ENCODE results near the gene ZNF689. TPM values are rescaled to one million over a fixed set of nuclear protein-coding genes. Genes with fewer than 3 reads are reported as not detected.

ZNF689 gene
- total and polyA plus RNA-seq, 2 of the 13 experiments (the other 11 are each of a cell fraction or from before 2014, with no cell fraction given), result 9.7 to 19.5 TPM

DNA sequence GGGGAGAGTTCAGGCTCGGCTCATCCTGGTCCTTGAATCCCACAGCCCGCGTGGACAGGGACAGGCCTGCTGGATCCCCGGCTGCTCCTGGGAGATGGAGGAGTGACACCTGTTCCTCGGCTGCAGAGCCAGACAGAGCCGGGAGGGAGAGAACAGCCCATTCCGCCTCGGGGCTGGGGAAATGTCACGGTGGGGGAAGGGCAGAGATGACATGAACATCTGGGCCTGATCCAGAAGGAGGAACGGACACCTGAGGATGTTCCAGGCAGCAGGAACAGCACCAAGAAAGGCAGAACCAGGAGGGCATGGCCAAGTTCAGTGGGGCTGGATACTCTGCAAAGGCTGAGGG, 54.1 kb downstream of the ZNF689 start:
- Histone ChIP-seq H3K27me3 (ENCODE audit: control insufficient read depth in 1 of 2, insufficient read depth in 2 of 2, low read length in 2 of 2) (no peaks in the 10 kb centered on the region), H3K79me2 (ENCODE audit: insufficient read depth, low read length) (peaks cover 21% of the 10 kb centered on the region), H2AFZ (ENCODE audit: low read length) (no peak overlapping the region), H4K20me1 (ENCODE audit: insufficient read depth, low read length) (no peaks in the 10 kb centered on the region), H3K4me1 (ENCODE audit: insufficient read depth, low read length) (peaks cover 49% of the 10 kb centered on the region), H3K9ac (ENCODE audit: insufficient read depth, low read depth, low read length) (no peak overlapping the region; the same call in 1 of the 2 replicates), H3K27ac (ENCODE audit: extremely low read length, insufficient read depth, low read length) (no peak overlapping the region), H3K4me2 (ENCODE audit: low read depth, low read length) (peak overlapping the region; percentile 93; the same call in 1 of the 2 replicates), H3K4me3 (replicated peaks in 1 of 3; ENCODE audit: insufficient read depth in 1 of 3, low read depth in 2 of 3, low read length in 3 of 3) (peak overlapping the region in 1 of 3 experiments; percentile 27; a peak in 1 of 6 replicates), H3K36me3 (replicated peaks in 1 of 2; ENCODE audit: control insufficient read depth in 1 of 2, insufficient read depth in 2 of 2, low read length in 2 of 2) (peaks cover 0 to 25% of the 10 kb centered on the region in 2 experiments; a peak in 4 of 5 replicates), H3K9me3 (ENCODE audit: low read length) (no peaks in the 10 kb centered on the region)
- no peak for DNase-seq (ENCODE audit: low spot score)
- BruUV-seq (replicated peaks), result no TSS peak
- ChIA-PET CTCF (ENCODE audit: low intra/inter-chr PET ratio, low total read pairs) (no interaction called here), POLR2A (interaction anchor here (4.0 kb wide), 1 partner anchor 20 kb away, joined by 187 read pairs; the partner anchor contains the start of gene ZNF747)
- WGBS (ENCODE audit: low lambda C conversion rate), result 91% methylated on average over 10 of the region's 10 CpGs
- FAIRE-seq, result no peak
- TF ChIP-seq ZNF441 (CRISPR knock-in tag; IDR thresholded peaks at IDR 0.05; ENCODE audit: borderline replicate concordance), result peak; percentile 73; the same call in 1 of the 2 replicates
- 0 out of 2 replicates have a peak, but pooled peaks have one; percentile 40 for TF ChIP-seq ZNF772 (CRISPR knock-in tag; IDR thresholded peaks at IDR 0.05)
- no peak for TF ChIP-seq ZBTB43 (CRISPR knock-in tag; conservative IDR thresholded peaks at IDR 0.05)
- intact Hi-C loops (cut with micrococcal nuclease; ENCODE audit: unreplicated experiment) (loop anchor here (5.0 kb wide), 1 partner anchor 41 kb away; no protein-coding TSS in a partner anchor), in situ Hi-C loops (cut with HindIII; ENCODE audit: extremely low pct_ligation_motif_present, low pct_unique_long_range_greater_than_20kb) (no loop called here)
- no peak for ATAC-seq

DNA sequence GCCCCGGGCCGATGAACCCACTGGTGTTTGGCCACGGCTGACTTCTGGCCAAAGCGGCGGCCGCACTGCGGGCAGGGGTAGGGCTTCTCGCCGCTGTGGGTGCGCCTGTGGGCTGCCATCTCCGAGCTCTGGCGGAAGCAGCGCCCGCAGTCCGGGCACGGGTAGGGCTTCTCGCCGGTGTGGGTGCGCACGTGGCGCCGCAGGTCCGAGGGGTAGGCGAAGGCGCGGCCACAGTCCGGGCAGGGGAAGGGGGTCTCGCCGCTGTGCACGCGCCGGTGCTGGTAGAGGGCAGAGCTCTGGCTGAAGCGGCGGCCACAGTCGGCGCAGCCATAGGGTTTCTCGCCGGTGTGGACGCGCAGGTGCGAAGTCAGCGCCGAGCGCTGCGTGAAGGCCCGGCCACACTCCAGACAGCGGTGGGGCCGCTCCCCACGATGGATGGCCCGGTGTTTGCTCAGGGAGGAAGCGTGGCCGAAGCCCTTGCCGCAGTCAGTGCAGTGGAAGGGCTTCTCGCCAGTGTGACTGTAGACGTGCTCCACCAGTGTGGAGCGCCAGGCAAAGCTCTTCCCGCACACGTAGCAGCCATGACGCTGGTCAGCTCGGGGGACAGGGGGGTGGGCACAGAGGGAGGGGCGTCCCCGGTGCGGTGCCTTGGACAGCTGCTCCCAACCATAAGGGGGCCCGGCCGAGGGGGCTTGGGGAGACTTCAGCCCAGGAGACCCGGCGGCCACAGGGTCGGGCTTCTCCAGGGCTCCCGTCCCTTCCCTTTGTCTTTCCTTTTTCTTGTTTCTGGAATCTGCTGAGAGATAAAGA, 54.7 kb downstream of the ZNF689 start:
- Histone ChIP-seq H3K79me2 (ENCODE audit: insufficient read depth, low read length) (peaks cover 21% of the 10 kb centered on the region), H3K27me3 (ENCODE audit: control insufficient read depth in 1 of 2, insufficient read depth in 2 of 2, low read length in 2 of 2) (no peaks in the 10 kb centered on the region), H3K9ac (ENCODE audit: insufficient read depth, low read depth, low read length) (no peak overlapping the region), H3K4me1 (ENCODE audit: insufficient read depth, low read length) (peaks cover 49% of the 10 kb centered on the region), H3K27ac (ENCODE audit: extremely low read length, insufficient read depth, low read length) (no peak overlapping the region), H3K36me3 (replicated peaks in 1 of 2; ENCODE audit: control insufficient read depth in 1 of 2, insufficient read depth in 2 of 2, low read length in 2 of 2) (peaks cover 0 to 25% of the 10 kb centered on the region in 2 experiments; a peak in 4 of 5 replicates), H3K4me3 (replicated peaks in 1 of 3; ENCODE audit: insufficient read depth in 1 of 3, low read depth in 2 of 3, low read length in 3 of 3) (no peak overlapping the region), H2AFZ (ENCODE audit: low read length) (no peak overlapping the region), H3K9me3 (ENCODE audit: low read length) (no peaks in the 10 kb centered on the region), H4K20me1 (ENCODE audit: insufficient read depth, low read length) (no peaks in the 10 kb centered on the region), H3K4me2 (ENCODE audit: low read depth, low read length) (no peak overlapping the region; the same call in 1 of the 2 replicates)
- in situ Hi-C loops (cut with HindIII; ENCODE audit: extremely low pct_ligation_motif_present, low pct_unique_long_range_greater_than_20kb), result no loop called here
- intact Hi-C loops (cut with micrococcal nuclease; ENCODE audit: unreplicated experiment), result loop anchor here (5.0 kb wide), 1 partner anchor 42 kb away; no protein-coding TSS in a partner anchor
- ChIA-PET POLR2A (interaction anchor here (0.7 to 1.5 kb wide), 4 partner anchors 16 to 199 kb away, joined by 3 to 4 read pairs (median 3); partner anchors contain the start of genes DCTPP1 and ZNF688), CTCF (ENCODE audit: low intra/inter-chr PET ratio, low total read pairs) (no interaction called here)
- BruUV-seq (replicated peaks), result no TSS peak
- FAIRE-seq, result no peak
- DNase-seq (ENCODE audit: low spot score), result no peak
- whole genome bisulfite sequencing (ENCODE audit: low lambda C conversion rate), result 97% methylated on average over 69 of the region's 69 CpGs
- no peak for ATAC-seq
- TF ChIP-seq GTF3A (CRISPR knock-in tag; conservative IDR thresholded peaks at IDR 0.05) (no peak), ZNF558 (CRISPR knock-in tag; IDR thresholded peaks at IDR 0.05; ENCODE audit: borderline replicate concordance) (no peak), NONO (IDR thresholded peaks at IDR 0.05) (no peak), NONO (CRISPR knock-in tag; conservative IDR thresholded peaks at IDR 0.05) (no peak), IKZF4 (CRISPR knock-in tag; IDR thresholded peaks at IDR 0.05; ENCODE audit: borderline replicate concordance, low read depth, not compliant biosample characterization) (no peak), ZNF776 (CRISPR knock-in tag; IDR thresholded peaks at IDR 0.05) (peak; percentile 3; the same call in 1 of the 2 replicates), AGO2 (optimal IDR thresholded peaks at IDR 0.05; ENCODE audit: low read depth, low read length) (peak; percentile 80), ZNF652 (CRISPR knock-in tag; IDR thresholded peaks at IDR 0.05; ENCODE audit: borderline replicate concordance, low read depth) (no peak), ZNF746 (CRISPR knock-in tag; IDR thresholded peaks at IDR 0.05) (no peak), TBX2 (CRISPR knock-in tag; IDR thresholded peaks at IDR 0.05; ENCODE audit: borderline replicate concordance) (0 out of 2 replicates have a peak, but pooled peaks have one; percentile 34), ESRRA (CRISPR knock-in tag; IDR thresholded peaks at IDR 0.05; ENCODE audit: low read depth) (no peak), ARNT (IDR thresholded peaks at IDR 0.05) (no peak), MXD4 (CRISPR knock-in tag; IDR thresholded peaks at IDR 0.05) (no peak), GATAD2A (CRISPR knock-in tag; IDR thresholded peaks at IDR 0.05) (no peak)

Data from HepG2 (cell line).